Activated B cell treated with CpG ODN at 0.5 μM for 24 hours (primary cell): ENCODE data around the gene AMBRA1. TPM values are rescaled to one million over a fixed set of nuclear protein-coding genes. Genes with fewer than 3 reads are reported as not detected.

Experiments used
- ATAC-seq: fragments of 200-7000 bp; cut with Tn5 transposase; one replicate; pipeline ENCODE4 v1.10.0; 2021; ENCODE audit warnings: low read depth, mild to moderate bottlenecking, moderate library complexity
- CTCF ChIA-PET: fragments of 350-600 bp; sonication (Branson Sonifier 250); formaldehyde crosslinking; loops from one replicate; lab custom pipeline; 2021; ENCODE audit warnings: antibody characterized with exemption; lab: Charles Lee
- POLR2A ChIA-PET: fragments of 350-600 bp; sonication (Branson Sonifier 250); formaldehyde crosslinking; loops from one replicate; lab custom pipeline; 2021; ENCODE audit warnings: antibody characterized with exemption; lab: Charles Lee
- DNase-seq: peaks from one replicate; pipeline ENCODE4 v3.0.0; 2022
- H3K27ac Mint-ChIP-seq: one replicate; pipeline ENCODE4 v1.8.0; 2020; ENCODE audit warnings: mixed read lengths
- H3K27me3 Mint-ChIP-seq: one replicate; pipeline ENCODE4 v1.8.0; 2021; ENCODE audit warnings: mixed read lengths
- H3K36me3 Mint-ChIP-seq: one replicate; pipeline ENCODE4 v1.8.0; 2021; ENCODE audit warnings: low read depth, mixed read lengths
- H3K4me1 Mint-ChIP-seq: one replicate; pipeline ENCODE4 v1.8.0; 2021; ENCODE audit warnings: mixed read lengths
- H3K4me3 Mint-ChIP-seq: one replicate; pipeline ENCODE4 v1.8.0; 2020; ENCODE audit warnings: mild to moderate bottlenecking, mixed read lengths
- H3K9me3 Mint-ChIP-seq: one replicate; pipeline ENCODE4 v1.8.0; 2020; ENCODE audit warnings: mixed read lengths
- CTCF ChIP-seq: fragments of 200-600 bp; IDR thresholded peaks from one replicate; pipeline ENCODE4 v1.8.0; 2022; ENCODE audit warnings: antibody characterized with exemption, mild to moderate bottlenecking
- intact Hi-C: fragments of 100-400 bp; cut with micrococcal nuclease; formaldehyde crosslinking; loops from one replicate; pipeline ENCODE4 v1.15.1; 2024
- total RNA-seq: library from RNA; stranded (reverse); gene quantifications from 2 replicates; pipeline ENCODE4 v1.2.3, GENCODE V29; 2022

AMBRA1 gene
- total RNA-seq, 1 donor from 2014 or later = 39.1 TPM

- Mint-ChIP-seq H3K9me3 (no peaks in the 10 kb centered on the region), H3K27ac (no peak overlapping the region), H3K4me1 (peaks cover 33% of the 10 kb centered on the region), H3K36me3 (peaks cover 7% of the 10 kb centered on the region), H3K4me3 (no peak overlapping the region), H3K27me3 (no peaks in the 10 kb centered on the region)
- TF ChIP-seq CTCF = no peak
- ATAC-seq = no peak
- ChIA-PET POLR2A (no interaction called here), CTCF (no interaction called here)
- intact Hi-C loops = no loop called here
- no peak for DNase-seq
Observed at GRCh38 chr11:46524201-46524770, 69.5 kb downstream of the AMBRA1 start.

DNA sequence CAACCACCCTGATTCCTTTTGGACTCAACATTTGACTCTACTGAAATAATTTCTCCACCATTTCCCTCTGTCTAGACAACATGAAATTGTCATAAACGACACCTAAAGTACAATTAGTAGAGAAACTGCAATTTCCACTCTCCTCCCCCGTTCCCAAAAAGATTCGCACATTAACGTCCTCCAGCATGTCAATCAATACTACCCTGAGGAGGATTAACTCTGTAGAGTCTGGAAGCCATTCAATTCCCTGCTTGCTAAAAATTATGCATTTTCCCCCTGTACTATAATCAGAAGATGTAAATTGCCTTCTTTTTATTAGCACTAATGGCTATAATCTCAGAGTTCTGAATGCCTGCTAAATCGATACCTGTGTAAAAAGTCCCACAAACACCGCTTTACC, 70.5 kb downstream of the AMBRA1 start:
- ChIA-PET POLR2A (no interaction called here), CTCF (interaction anchor here (1.9 kb wide), 1 partner anchor 33 kb away, joined by 6 read pairs; no protein-coding TSS in a partner anchor)
- Mint-ChIP-seq H3K27ac (no peak overlapping the region), H3K9me3 (no peaks in the 10 kb centered on the region), H3K4me1 (peaks cover 26% of the 10 kb centered on the region), H3K36me3 (peaks cover 7% of the 10 kb centered on the region), H3K27me3 (no peaks in the 10 kb centered on the region), H3K4me3 (no peak overlapping the region)
- DNase-seq = no peak
- intact Hi-C loops = no loop called here
- ATAC-seq = no peak
- no peak for TF ChIP-seq CTCF

DNA sequence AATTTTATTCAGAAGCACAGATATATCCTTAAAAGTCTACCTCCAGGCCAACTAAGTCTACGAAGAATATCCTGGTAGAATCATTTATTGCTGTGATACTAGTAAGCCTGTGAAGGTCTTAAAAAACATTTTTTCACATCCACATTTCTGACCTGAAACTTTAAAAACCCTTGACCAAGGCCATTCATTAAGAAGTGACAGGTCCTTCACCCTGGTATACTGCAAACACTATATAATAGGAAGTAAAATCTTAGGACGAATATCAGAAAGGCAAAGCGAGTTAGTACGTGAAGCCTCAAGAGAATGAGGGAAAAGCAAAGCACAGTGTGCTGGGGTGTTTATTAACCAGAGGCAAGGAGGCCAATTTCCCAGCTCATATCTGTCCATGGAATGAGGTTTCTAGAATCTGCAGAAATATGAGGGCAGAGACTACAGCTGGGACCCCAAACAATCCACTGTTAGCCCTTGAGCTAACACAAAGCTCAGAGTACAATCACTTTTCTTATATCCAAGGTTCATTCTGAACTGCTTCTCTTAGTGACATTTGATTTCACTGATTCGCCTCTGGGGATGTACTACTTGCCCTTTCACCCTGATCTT, 71.0 kb downstream of the AMBRA1 start:
- POLR2A ChIA-PET = no interaction called here
- Mint-ChIP-seq H3K9me3 (no peaks in the 10 kb centered on the region), H3K4me3 (no peak overlapping the region), H3K36me3 (peaks cover 7% of the 10 kb centered on the region), H3K27me3 (no peaks in the 10 kb centered on the region), H3K4me1 (peaks cover 24% of the 10 kb centered on the region), H3K27ac (no peak overlapping the region)
- ATAC-seq (no peak), DNase-seq (no peak)
- TF ChIP-seq CTCF = no peak
- CTCF ChIA-PET = interaction anchor here (1.0 to 1.9 kb wide), 2 partner anchors 33 to 134 kb away, joined by 3 to 6 read pairs; no protein-coding TSS in a partner anchor
- intact Hi-C loops = no loop called here

GRCh38 chr11:46521961-46522681, 71.7 kb downstream of the AMBRA1 start:
- Mint-ChIP-seq H3K4me3 (no peak overlapping the region), H3K9me3 (no peaks in the 10 kb centered on the region), H3K4me1 (peaks cover 19% of the 10 kb centered on the region), H3K27ac (no peak overlapping the region), H3K27me3 (no peaks in the 10 kb centered on the region), H3K36me3 (peaks cover 7% of the 10 kb centered on the region)
- POLR2A ChIA-PET = no interaction called here
- CTCF ChIA-PET = interaction anchor here (1.0 to 1.9 kb wide), 2 partner anchors 32 to 133 kb away, joined by 3 to 6 read pairs; no protein-coding TSS in a partner anchor
- ATAC-seq (no peak), DNase-seq (no peak)
- no peak for TF ChIP-seq CTCF
- intact Hi-C loops = no loop called here
